SJCRH30 (cell line): ENCODE data around the gene ALOXE3. TPM values are rescaled to one million over a fixed set of nuclear protein-coding genes. Genes with fewer than 3 reads are reported as not detected.

Experiments used
- DNase-seq, 2 experiments: peaks; one replicate each; pipeline ENCODE4 v3.0.0-alpha.2; 2015 to 2020
- H3K27ac ChIP-seq: fragments of 250-450 bp; sonication (Bioruptor Pico); 2 replicates; pipeline ENCODE4 v1.5.1; 2020; ENCODE audit warnings: mild to moderate bottlenecking, moderate library complexity
- H3K27me3 ChIP-seq: fragments of 250-450 bp; sonication (Bioruptor Pico); 2 replicates; pipeline ENCODE4 v1.5.1; 2020; ENCODE audit warnings: mild to moderate bottlenecking, moderate library complexity
- H3K36me3 ChIP-seq: fragments of 250-450 bp; sonication (Bioruptor Pico); 2 replicates; pipeline ENCODE4 v1.5.1; 2020; ENCODE audit warnings: mild to moderate bottlenecking, moderate library complexity
- H3K4me1 ChIP-seq: fragments of 250-450 bp; sonication (Bioruptor Pico); 2 replicates; pipeline ENCODE4 v1.5.1; 2020; ENCODE audit warnings: mild to moderate bottlenecking, moderate library complexity
- H3K4me3 ChIP-seq: fragments of 250-450 bp; sonication (Bioruptor Pico); 2 replicates; pipeline ENCODE4 v1.5.1; 2020; ENCODE audit warnings: mild to moderate bottlenecking, moderate library complexity
- H3K9me3 ChIP-seq: fragments of 250-450 bp; sonication (Bioruptor Pico); replicated peaks from 2 replicates; pipeline ENCODE4 v1.5.1; 2020; ENCODE audit warnings: mild to moderate bottlenecking, moderate library complexity
- total RNA-seq: library from RNA; depleted of rRNA; stranded (reverse); fragments of >200 nt; shearing (Covaris generic); gene quantifications from 2 replicates; pipeline ENCODE4 v1.2.3, GENCODE V29; 2014

ALOXE3 gene
- total RNA-seq, 1 experiment from 2014 or later, result not detected

DNA sequence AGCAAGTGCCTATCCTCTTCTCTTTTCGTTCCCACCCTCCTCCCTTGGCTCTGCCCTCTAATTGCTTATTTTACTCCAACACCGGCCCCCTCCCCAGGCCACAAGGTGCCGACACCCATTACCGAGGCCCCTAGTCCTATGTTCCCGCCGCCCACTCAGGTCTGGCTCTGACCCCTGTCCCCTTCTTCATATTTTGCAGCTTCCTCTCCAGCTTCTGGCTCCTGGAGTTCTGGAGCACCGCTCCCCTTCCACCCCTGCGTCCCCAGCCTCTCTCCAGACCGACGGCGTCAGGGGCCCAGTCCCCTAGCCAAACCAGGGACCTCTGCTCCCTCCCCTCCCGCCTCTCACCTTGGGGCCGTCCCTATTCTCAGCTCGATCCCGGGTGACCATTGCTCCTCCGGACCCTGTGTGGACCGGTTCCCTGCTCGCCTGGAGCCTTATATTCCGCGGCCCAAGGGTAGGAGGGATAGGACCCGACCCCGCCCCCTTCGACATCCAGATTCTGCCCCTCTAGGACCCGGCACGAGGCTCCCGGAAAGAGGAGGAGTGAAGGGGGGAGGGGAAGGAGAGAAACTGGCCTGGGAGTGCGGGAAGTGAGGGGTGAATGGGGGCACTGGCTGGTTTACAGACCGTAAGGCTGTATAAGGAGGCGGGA lies 5.5 kb upstream of the ALOXE3 start, which contains the start of gene HES7:
Gene HES7, minus strand, starts transcription at position 412 of the 655 bp plus-strand sequence. Its CDS starts 22 bp downstream, at position 390.
- Histone ChIP-seq H3K9me3 (no peaks in the 10 kb centered on the region), H3K4me3 (peak within 1 kb of the TSS; percentile 78), H3K36me3 (no peaks in the 10 kb centered on the region), H3K27me3 (no peaks in the 10 kb centered on the region), H3K27ac (no peak within 1 kb of the TSS), H3K4me1 (no peaks in the 10 kb centered on the region; the same call in 1 of the 2 replicates)
- peak; percentile 58 to 67 for DNase-seq

- H3K4me1 ChIP-seq, result no peaks in the 10 kb centered on the region; the same call in 1 of the 2 replicates
- no peaks in the 10 kb centered on the region for H3K9me3 ChIP-seq
- H3K4me3 ChIP-seq, result peak overlapping the region; percentile 78
- no peaks in the 10 kb centered on the region for H3K27me3 ChIP-seq
- peak; percentile 17 to 35 for DNase-seq
- H3K27ac ChIP-seq, result no peak overlapping the region
- H3K36me3 ChIP-seq, result no peaks in the 10 kb centered on the region
These were observed 4.8 kb upstream of the ALOXE3 start for GRCh38 chr17:8122924-8123694.

GRCh38 chr17:8122422-8122923 lies 4.2 kb upstream of the ALOXE3 start:
- DNase-seq, result peak; percentile 24 to 49
- Histone ChIP-seq H3K27me3 (no peaks in the 10 kb centered on the region), H3K36me3 (no peaks in the 10 kb centered on the region), H3K4me1 (no peaks in the 10 kb centered on the region; the same call in 1 of the 2 replicates), H3K9me3 (no peaks in the 10 kb centered on the region), H3K4me3 (peak overlapping the region; percentile 78), H3K27ac (no peak overlapping the region)

DNA sequence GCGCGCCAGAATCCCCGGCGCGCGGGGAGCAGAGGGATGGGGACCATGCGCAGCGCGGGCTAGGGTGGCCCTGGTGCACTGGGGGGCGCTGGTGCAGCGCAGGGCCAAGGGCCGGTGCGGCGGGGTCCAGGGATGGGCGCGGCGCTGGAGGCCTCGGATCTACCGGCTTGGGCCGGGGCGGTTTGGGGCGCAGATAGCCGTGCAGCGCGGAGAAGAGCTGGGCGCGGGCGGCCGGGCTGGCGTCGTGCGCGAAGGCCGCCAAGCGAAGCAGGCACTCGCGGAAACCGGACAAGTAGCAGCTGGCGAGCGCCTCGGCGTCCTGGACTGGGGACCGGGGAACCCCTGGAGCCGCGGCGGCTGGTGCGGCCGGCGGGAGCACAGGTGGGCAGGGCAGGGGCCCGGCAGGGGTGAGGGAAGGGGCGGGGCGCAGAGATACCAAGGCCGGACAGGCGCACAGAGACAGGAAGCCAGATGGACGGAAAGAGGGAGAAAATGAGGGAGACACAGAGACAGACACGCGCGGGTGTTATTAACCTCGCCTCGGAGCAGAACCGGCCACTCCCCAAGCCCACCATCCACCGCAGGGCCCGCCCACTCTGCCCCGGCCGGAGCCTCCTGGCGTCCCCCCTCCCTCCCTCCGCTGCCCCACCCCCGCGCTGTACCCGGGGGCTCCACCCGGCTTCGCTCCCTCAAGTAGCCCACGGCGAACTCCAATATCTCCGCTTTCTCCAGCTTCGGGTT lies 3.5 kb upstream of the ALOXE3 start:
- no peaks in the 10 kb centered on the region; the same call in 1 of the 2 replicates for H3K4me1 ChIP-seq
- DNase-seq, result peak; percentile 74 to 80
- peak overlapping the region; percentile 78 for H3K4me3 ChIP-seq
- H3K9me3 ChIP-seq, result no peaks in the 10 kb centered on the region
- no peaks in the 10 kb centered on the region for H3K36me3 ChIP-seq
- H3K27me3 ChIP-seq, result no peaks in the 10 kb centered on the region
- no peak overlapping the region for H3K27ac ChIP-seq

GRCh38 chr17:8121407-8121680 lies 3.0 kb upstream of the ALOXE3 start:
- H3K27ac ChIP-seq, result no peak overlapping the region
- DNase-seq, result no peak
- peak overlapping the region; percentile 78 for H3K4me3 ChIP-seq
- no peaks in the 10 kb centered on the region for H3K27me3 ChIP-seq
- no peaks in the 10 kb centered on the region for H3K36me3 ChIP-seq
- H3K4me1 ChIP-seq, result no peaks in the 10 kb centered on the region; the same call in 1 of the 2 replicates
- H3K9me3 ChIP-seq, result no peaks in the 10 kb centered on the region

DNA sequence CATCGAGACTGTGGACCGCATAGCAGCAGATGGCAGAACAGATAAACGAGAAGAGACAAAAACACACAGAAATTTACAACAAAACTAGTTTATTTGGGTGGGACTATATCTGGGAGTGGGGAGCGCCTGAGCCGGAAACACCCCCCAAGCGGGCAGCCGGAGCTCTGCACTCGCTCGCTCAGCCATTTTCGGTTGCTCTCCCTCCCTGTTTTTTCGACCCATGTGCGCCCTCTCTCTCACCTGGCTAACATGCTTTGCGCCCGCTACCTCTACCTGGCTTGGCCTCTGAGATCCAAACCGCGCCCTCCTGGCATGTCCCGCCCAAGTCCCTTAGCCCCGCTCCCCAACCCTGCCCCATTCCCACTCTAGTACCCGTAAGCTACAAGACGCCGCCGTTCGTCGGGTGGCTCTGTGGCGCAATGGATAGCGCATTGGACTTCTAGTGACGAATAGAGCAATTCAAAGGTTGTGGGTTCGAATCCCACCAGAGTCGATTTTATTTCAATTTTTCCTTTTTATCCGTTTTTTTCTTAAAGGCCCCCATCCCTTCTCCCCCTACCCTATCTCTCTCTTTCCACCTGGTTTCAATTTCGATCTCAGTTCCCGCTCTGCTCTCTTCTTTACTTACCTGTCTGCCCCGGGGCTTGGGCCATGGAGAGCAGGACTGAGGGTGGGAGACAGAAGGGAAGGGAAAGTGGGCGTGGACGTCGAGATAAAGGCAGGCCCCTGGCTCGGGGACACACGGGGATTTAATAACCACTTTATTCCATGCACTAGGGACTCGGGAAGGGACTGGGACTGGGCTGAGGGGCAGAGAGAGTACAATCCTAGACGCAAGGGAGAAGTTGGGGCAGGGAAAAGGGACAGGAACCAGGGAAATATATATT lies 2.4 kb upstream of the ALOXE3 start:
- peak overlapping the region; percentile 78 for H3K4me3 ChIP-seq
- no peaks in the 10 kb centered on the region for H3K9me3 ChIP-seq
- H3K36me3 ChIP-seq, result no peaks in the 10 kb centered on the region
- H3K27me3 ChIP-seq, result no peaks in the 10 kb centered on the region
- H3K4me1 ChIP-seq, result no peaks in the 10 kb centered on the region; the same call in 1 of the 2 replicates
- no peak overlapping the region for H3K27ac ChIP-seq
- peak; percentile 74 to 76 for DNase-seq

DNA sequence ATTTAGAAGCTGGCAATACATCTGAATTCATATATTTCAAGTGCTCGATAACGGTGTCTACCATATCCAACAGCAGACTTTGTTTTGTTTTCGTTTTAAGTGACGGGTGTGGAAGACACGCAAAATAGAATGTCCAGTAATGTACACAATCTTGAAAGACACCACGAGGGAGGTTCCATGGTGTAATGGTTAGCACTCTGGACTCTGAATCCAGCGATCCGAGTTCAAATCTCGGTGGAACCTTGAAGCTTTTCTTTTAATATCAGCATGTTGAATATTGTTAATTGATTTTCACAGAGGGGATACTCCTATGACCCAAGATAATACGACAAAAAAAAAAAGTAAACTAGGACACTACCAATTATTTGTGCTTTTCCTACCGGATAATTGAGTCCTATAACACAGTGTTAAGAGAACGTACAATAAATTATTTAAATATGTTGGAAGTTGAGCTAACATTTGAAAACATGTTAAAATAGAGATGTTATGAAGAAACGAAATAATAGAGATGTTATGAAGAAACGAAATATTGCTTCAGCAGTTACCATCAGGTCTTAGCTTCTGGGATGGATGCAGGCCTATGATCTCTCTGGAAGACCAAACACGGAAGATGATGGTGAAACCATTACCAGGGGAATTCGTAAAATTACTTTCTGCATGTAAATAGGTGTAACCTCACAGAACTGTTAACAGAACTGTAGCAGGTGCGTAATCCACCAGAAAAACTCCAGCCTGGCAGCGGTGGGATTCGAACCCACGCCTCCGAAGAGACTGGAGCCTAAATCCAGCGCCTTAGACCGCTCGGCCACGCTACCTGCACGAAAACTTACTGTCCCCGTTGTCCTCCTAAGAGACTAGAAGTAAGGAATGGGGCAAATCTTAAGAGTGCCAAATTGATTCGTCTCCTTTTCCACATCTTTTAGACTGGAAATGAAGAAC lies 1.5 kb upstream of the ALOXE3 start:
- no peaks in the 10 kb centered on the region for H3K27me3 ChIP-seq
- no peaks in the 10 kb centered on the region; the same call in 1 of the 2 replicates for H3K4me1 ChIP-seq
- no peaks in the 10 kb centered on the region for H3K36me3 ChIP-seq
- H3K9me3 ChIP-seq, result no peaks in the 10 kb centered on the region
- peak; percentile 77 to 90 for DNase-seq
- H3K27ac ChIP-seq, result no peak overlapping the region
- peak overlapping the region; percentile 78 for H3K4me3 ChIP-seq

DNA sequence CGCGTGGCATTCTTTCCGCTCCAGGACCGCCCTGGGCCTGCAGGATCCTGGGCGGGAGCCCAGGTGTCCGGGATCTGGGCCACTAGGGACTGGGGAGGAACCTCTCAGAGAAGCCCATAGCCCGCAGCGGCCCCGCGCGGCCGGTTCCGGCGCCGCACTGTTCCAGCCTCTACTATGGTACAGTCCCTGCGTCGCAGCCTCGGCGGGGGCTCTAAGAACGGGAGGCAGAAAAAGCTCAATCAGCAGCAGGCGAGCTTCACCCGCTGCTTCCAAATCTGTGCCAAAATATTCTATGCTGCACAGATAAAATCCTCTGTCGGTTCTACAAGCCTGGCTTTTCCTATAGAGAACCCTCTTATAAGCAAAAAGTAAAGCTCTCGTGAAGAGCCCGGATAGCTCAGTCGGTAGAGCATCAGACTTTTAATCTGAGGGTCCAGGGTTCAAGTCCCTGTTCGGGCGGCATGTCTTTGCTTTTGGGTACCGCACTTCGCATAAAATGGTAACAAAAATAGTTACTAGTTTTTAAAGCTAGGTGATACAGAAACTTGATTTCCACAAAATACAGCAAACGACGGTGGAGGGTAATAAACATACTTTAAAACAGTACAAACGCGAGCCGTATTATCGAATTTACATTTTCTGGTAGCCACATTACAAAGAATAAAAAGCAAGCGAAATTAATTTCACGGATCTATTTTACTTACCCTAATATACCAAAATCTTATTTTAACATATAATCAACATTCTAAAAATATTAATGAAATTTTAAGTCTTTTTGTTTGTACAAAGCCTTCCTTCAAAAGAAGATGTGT lies 661 bp upstream of the ALOXE3 start:
- no peaks in the 10 kb centered on the region for H3K4me1 ChIP-seq
- no peaks in the 10 kb centered on the region for H3K27me3 ChIP-seq
- no peaks in the 10 kb centered on the region for H3K9me3 ChIP-seq
- H3K36me3 ChIP-seq, result no peaks in the 10 kb centered on the region
- peak overlapping the region; percentile 60 for H3K4me3 ChIP-seq
- no peak overlapping the region for H3K27ac ChIP-seq
- DNase-seq, result peak; percentile 72 to 83

DNA sequence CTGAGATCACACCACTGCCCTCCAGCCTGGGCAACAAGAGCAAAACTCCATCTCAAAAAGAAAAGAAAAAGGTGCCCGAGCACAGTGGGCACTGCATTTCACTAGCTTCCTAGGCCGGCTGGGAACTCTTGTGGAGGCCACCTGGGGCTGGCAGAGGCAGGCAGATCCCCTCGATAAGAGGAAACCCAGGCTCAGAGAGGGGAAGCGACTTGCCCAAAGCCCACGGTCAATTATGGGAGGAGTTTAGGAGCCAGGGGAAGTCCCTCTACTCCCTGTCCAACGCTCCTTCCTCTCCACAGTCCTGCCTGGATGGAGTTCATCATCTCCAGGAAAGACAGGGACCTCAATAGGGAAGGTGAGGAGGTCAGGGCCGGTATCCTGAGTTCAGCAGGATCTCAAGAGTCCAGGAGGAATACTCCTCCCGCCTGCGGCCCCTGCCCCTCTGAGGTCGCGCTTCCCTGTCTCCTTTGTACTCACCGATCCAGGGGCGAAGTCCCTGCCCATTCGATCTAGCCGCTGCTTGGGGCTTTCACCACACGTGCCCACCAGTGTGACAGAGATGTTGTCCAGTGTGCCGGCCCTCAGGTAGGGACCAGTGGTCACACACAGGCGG lies 841 bp downstream of the ALOXE3 start:
- Histone ChIP-seq H3K27me3 (no peaks in the 10 kb centered on the region), H3K4me3 (peak overlapping the region; percentile 60), H3K27ac (no peak overlapping the region), H3K9me3 (no peaks in the 10 kb centered on the region), H3K4me1 (no peaks in the 10 kb centered on the region), H3K36me3 (no peaks in the 10 kb centered on the region)
- DNase-seq, result peak in 1 of 2 experiments; percentile 22

DNA sequence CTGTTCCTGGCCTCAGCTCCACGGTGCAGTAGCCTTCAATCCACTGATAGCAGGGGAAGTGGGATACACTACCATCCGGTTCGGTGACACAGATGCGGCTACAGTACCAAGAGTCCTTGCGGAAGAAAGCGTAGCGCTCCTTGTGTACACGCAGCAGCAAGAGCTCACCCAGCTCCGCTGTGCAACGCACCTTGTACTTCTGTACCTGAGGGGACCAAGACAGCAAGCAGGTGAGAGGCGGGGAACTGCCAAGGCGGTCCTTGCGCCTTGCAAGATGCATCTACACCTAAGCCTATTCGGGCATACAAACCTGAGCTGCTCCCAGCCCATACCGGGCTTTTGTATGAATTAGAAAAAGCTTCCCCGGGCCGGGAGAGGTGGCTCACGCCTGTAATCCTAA lies 1.5 kb downstream of the ALOXE3 start:
- no peaks in the 10 kb centered on the region for H3K27me3 ChIP-seq
- H3K36me3 ChIP-seq, result no peaks in the 10 kb centered on the region
- no peak overlapping the region for H3K27ac ChIP-seq
- H3K4me3 ChIP-seq, result no peak overlapping the region
- no peak for DNase-seq
- no peaks in the 10 kb centered on the region for H3K9me3 ChIP-seq
- no peaks in the 10 kb centered on the region for H3K4me1 ChIP-seq

- no peak overlapping the region for H3K27ac ChIP-seq
- H3K4me1 ChIP-seq, result no peaks in the 10 kb centered on the region
- DNase-seq, result no peak
- H3K27me3 ChIP-seq, result no peaks in the 10 kb centered on the region
- no peak overlapping the region for H3K4me3 ChIP-seq
- no peaks in the 10 kb centered on the region for H3K36me3 ChIP-seq
- H3K9me3 ChIP-seq, result no peaks in the 10 kb centered on the region
These were observed 7.4 kb downstream of the ALOXE3 start for GRCh38 chr17:8110907-8111306.

GRCh38 chr17:8110456-8110804 lies 7.9 kb downstream of the ALOXE3 start:
- Histone ChIP-seq H3K27ac (no peak overlapping the region), H3K36me3 (no peaks in the 10 kb centered on the region), H3K4me1 (no peaks in the 10 kb centered on the region), H3K9me3 (no peaks in the 10 kb centered on the region), H3K4me3 (no peak overlapping the region), H3K27me3 (0 out of 2 replicates have a peak, but pooled peaks cover under 1% of the 10 kb centered on the region)
- no peak for DNase-seq
